Measurements from ENCODE around the gene NIPAL4. TPM values are rescaled to one million over a fixed set of nuclear protein-coding genes. Genes with fewer than 3 reads are reported as not detected.

The NIPAL4 gene
- total RNA-seq, 1 experiment from 2014 or later = 0.18 TPM

DNA sequence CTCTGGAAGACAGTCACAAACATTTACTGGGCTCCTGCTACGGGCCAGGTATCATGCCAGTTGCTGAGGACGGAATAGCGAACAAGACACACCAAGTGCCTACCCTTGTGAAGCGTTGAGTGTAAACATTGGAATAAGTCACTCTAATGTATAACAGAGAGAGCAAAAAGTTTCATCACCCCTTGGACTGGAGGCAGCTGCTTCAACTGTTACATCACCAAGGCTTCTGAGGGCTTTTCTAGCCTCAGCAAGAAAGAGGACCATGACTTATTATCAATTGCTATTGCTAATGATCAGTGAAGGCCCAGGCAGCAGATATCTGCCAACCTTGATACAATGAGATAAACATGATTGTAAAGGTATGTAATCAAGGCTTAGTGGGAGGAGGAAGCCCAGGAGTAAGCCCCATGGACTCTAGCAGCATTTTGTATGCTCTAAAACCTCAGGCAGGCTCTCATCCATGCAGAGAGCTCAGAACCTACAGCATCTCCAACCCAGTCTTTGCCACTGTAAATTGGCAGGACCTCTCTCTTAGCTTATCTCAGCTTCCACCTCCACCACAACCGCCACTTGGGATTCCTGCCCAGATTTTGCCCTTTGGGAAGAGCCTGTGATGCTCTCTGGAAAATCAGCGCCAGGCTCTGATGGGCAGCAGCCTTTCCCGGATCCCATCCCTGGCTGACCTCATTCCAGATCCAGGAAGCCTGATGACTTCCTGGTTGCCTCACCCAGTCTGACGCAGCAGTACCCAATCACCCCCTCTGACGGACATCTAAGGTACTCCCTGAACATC lies 61.1 kb downstream of the NIPAL4 start:
- no peak overlapping the region for H3K4me3 ChIP-seq
- H3K4me1 ChIP-seq (replicated peaks) = peaks cover 42% of the 10 kb centered on the region
- H3K27ac ChIP-seq = no peak overlapping the region
- H3K36me3 ChIP-seq = peaks cover 55% of the 10 kb centered on the region
- DNase-seq (ENCODE audit: low read depth in 1 of 2, low spot score in 2 of 2) = no peak
- no peaks in the 10 kb centered on the region for H3K27me3 ChIP-seq (replicated peaks)
- no peaks in the 10 kb centered on the region for H3K9me3 ChIP-seq (replicated peaks)

DNA sequence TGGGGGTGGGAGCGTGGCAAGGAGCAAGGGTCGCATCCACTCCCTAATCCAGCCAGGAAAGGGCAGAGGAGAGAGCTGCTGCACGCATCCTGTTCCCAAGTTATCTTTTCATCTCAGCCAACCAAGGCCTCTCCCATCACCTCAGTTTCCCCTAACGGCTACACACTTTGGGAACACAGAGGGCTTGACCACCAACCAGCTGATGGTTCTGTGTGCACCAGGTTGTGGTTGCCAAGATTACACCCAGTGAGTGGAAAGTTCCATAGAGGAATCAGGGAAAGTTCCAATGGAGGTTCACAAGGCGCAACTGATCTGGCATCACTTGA lies 61.7 kb downstream of the NIPAL4 start:
- Histone ChIP-seq H3K4me3 (no peak overlapping the region), H3K36me3 (peaks cover 52% of the 10 kb centered on the region), H3K27me3 (replicated peaks) (no peaks in the 10 kb centered on the region), H3K4me1 (replicated peaks) (peaks cover 36% of the 10 kb centered on the region), H3K27ac (no peak overlapping the region), H3K9me3 (replicated peaks) (no peaks in the 10 kb centered on the region)
- no peak for DNase-seq (ENCODE audit: low read depth in 1 of 2, low spot score in 2 of 2)

GRCh38 chr5:157523976-157524375 lies 64.0 kb downstream of the NIPAL4 start:
- Histone ChIP-seq H3K36me3 (peaks cover 54% of the 10 kb centered on the region), H3K27me3 (replicated peaks) (no peaks in the 10 kb centered on the region), H3K4me3 (no peak overlapping the region), H3K4me1 (replicated peaks) (peaks cover 24% of the 10 kb centered on the region), H3K27ac (peak overlapping the region; percentile 46), H3K9me3 (replicated peaks) (no peaks in the 10 kb centered on the region)
- peak; percentile 78 to 83 for DNase-seq (ENCODE audit: low read depth in 1 of 2, low spot score in 2 of 2)

Other genes with a start within 250 kb of the NIPAL4 start
- gene CYFIP2, start 194.1 kb upstream of the NIPAL4 start, total RNA-seq (2014; rRNA removed; shearing (Covaris generic)) = 0.06 and 4.1 TPM in 2 replicates
- 30.0 and 48.7 TPM in 2 replicates for gene ADAM19, start 115.6 kb downstream of the NIPAL4 start, total RNA-seq (2014; rRNA removed; shearing (Covaris generic))
- gene SOX30, start 192.2 kb downstream of the NIPAL4 start, total RNA-seq (2014; rRNA removed; shearing (Covaris generic)) = 2.7 and 5.8 TPM in 2 replicates
- not detected in 2 replicates for gene C5orf52, start 211.3 kb downstream of the NIPAL4 start, total RNA-seq (2014; rRNA removed; shearing (Covaris generic))